Progenitor cell of endocrine pancreas (in vitro differentiated cells): Measurements from ENCODE around the gene RCL1. TPM values are rescaled to one million over a fixed set of nuclear protein-coding genes. Genes with fewer than 3 reads are reported as not detected.

Experiments used
- DNase-seq: peaks from one replicate; pipeline ENCODE4 v3.0.0; 2021; ENCODE audit warnings: low spot score; ENCODE audit not compliant: unreplicated experiment
- H3K27ac Mint-ChIP-seq: 2 replicates; pipeline ENCODE4 v1.8.0; 2021; ENCODE audit warnings: mild to moderate bottlenecking, moderate library complexity, mixed read lengths
- H3K27me3 Mint-ChIP-seq: 2 replicates; pipeline ENCODE4 v1.8.0; 2021; ENCODE audit warnings: mixed read lengths
- H3K36me3 Mint-ChIP-seq: 2 replicates; pipeline ENCODE4 v1.8.0; 2022; ENCODE audit warnings: mixed read lengths; ENCODE audit not compliant: insufficient read depth
- H3K4me1 Mint-ChIP-seq: 2 replicates; pipeline ENCODE4 v1.8.0; 2021; ENCODE audit warnings: low read depth, mixed read lengths
- H3K4me3 Mint-ChIP-seq: 2 replicates; pipeline ENCODE4 v1.8.0; 2021; ENCODE audit warnings: low read depth, mild to moderate bottlenecking, moderate library complexity, mixed read lengths
- H3K9me3 Mint-ChIP-seq: 2 replicates; pipeline ENCODE4 v1.8.0; 2021; ENCODE audit warnings: low read depth, mixed read lengths
- total RNA-seq: library from RNA; stranded (reverse); gene quantifications from 2 replicates; pipeline ENCODE4 v1.2.1, GENCODE V29; 2021
- TF ChIP-seq, protein P1 (sequence below): fragments of 200-600 bp; sonication (generic); IDR thresholded peaks from one replicate; pipeline ENCODE4 v1.5.0; 2021; ENCODE audit warnings: antibody characterized with exemption, mild to moderate bottlenecking; ENCODE audit not compliant: unreplicated experiment

RCL1 gene
- total RNA-seq, 1 donor from 2014 or later: 18.2 TPM

DNA sequence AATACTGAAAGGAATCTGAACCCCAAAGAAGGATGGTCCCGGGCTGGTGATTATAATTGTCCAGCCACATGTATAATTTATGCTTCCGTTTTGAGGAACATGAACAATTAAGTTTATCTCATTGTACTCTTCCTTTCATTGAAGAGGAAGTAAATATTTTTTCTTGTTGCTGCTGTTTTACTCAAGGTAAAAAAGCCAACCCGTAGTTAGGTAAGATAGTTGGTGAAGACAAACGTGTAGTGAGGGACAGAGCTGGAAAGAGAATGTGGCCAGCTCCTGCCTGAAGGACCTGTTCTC, 5.1 kb downstream of the RCL1 start:
- Mint-ChIP-seq H3K4me3 (no peak overlapping the region), H3K36me3 (peaks cover 4% of the 10 kb centered on the region), H3K4me1 (peaks cover 21% of the 10 kb centered on the region), H3K27ac (no peak overlapping the region), H3K27me3 (no peaks in the 10 kb centered on the region), H3K9me3 (no peaks in the 10 kb centered on the region)
- TF ChIP-seq, protein P1, sequence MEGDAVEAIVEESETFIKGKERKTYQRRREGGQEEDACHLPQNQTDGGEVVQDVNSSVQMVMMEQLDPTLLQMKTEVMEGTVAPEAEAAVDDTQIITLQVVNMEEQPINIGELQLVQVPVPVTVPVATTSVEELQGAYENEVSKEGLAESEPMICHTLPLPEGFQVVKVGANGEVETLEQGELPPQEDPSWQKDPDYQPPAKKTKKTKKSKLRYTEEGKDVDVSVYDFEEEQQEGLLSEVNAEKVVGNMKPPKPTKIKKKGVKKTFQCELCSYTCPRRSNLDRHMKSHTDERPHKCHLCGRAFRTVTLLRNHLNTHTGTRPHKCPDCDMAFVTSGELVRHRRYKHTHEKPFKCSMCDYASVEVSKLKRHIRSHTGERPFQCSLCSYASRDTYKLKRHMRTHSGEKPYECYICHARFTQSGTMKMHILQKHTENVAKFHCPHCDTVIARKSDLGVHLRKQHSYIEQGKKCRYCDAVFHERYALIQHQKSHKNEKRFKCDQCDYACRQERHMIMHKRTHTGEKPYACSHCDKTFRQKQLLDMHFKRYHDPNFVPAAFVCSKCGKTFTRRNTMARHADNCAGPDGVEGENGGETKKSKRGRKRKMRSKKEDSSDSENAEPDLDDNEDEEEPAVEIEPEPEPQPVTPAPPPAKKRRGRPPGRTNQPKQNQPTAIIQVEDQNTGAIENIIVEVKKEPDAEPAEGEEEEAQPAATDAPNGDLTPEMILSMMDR: no peak
- DNase-seq: no peak

- Mint-ChIP-seq H3K36me3 (peaks cover 4% of the 10 kb centered on the region), H3K4me3 (no peak overlapping the region), H3K27ac (no peak overlapping the region), H3K9me3 (no peaks in the 10 kb centered on the region), H3K4me1 (peaks cover 21% of the 10 kb centered on the region), H3K27me3 (no peaks in the 10 kb centered on the region)
- DNase-seq: no peak
- TF ChIP-seq, protein P1: no peak
Measured at GRCh38 chr9:4798281-4799032, 5.7 kb downstream of the RCL1 start.

DNA sequence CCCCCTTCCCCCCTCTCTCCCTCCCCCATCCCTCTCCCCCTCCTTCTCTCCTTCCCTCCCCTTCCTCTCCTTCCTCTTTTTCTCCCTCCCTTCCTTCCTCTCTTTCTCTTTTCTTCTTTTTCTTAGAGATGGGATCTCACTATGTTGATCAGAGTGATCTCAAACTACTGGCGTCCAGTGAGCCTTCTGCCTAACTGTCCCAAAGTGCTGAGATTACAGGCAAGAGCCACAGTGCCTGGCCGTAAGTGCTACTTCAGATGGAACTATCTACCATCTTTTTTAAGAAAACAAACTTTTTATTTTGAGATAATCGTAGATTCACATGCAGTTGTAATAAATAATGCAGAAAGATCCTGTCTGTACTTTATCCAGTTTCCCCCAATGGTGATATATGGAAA, 6.3 kb downstream of the RCL1 start:
- no peaks in the 10 kb centered on the region for H3K9me3 Mint-ChIP-seq
- H3K27me3 Mint-ChIP-seq: no peaks in the 10 kb centered on the region
- TF ChIP-seq, protein P1: no peak
- no peak overlapping the region for H3K4me3 Mint-ChIP-seq
- DNase-seq: no peak
- H3K36me3 Mint-ChIP-seq: peaks cover 4% of the 10 kb centered on the region
- peaks cover 18% of the 10 kb centered on the region for H3K4me1 Mint-ChIP-seq
- peak overlapping the region; percentile 53 for H3K27ac Mint-ChIP-seq

DNA sequence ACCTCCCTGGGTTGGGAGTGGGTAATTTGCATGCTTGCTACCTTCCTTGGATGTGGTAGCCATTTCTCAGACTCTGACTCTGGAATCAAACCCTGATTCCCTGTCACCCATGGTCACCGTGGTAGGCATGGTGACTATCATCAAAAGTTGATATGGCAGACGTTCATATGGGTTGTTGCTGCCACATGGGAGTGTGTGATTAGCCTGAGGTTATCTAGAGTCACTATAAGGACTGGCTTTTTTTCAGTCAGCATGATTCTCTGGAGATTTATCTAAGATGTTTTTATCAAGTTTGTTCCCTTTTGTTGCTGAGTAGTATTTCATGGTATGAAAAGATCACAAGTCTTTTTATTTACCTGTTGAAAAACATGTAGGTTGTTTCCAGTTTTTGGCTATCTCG, 7.0 kb downstream of the RCL1 start:
- H3K4me3 Mint-ChIP-seq: no peak overlapping the region
- TF ChIP-seq, protein P1: no peak
- H3K36me3 Mint-ChIP-seq: peaks cover 5% of the 10 kb centered on the region
- no peaks in the 10 kb centered on the region for H3K27me3 Mint-ChIP-seq
- no peak overlapping the region for H3K27ac Mint-ChIP-seq
- H3K9me3 Mint-ChIP-seq: no peaks in the 10 kb centered on the region
- H3K4me1 Mint-ChIP-seq: peaks cover 13% of the 10 kb centered on the region
- DNase-seq: no peak

DNA sequence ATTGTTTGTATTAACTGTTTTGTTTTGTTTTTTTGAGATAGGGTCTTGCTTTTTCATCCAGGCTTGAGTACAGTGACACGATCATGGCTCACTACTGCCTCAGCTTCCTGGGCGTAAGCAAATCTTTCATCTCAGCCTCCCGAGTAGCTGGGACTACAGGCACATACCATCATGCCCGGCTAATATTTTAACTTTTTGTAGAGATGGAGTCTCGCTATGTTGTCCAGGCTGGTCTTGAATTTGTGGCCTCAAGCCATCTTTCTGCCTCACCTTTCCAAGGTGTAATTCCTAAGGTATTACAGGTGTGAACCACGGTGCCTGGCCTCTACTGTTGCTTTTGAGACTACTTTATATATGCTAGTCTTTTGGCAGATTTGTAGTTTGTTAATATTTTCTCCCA, 8.4 kb downstream of the RCL1 start:
- TF ChIP-seq, protein P1: no peak
- Mint-ChIP-seq H3K36me3 (peaks cover 7% of the 10 kb centered on the region), H3K4me3 (no peak overlapping the region), H3K27me3 (no peaks in the 10 kb centered on the region), H3K9me3 (peaks cover 9% of the 10 kb centered on the region), H3K27ac (no peak overlapping the region), H3K4me1 (peaks cover 13% of the 10 kb centered on the region)
- DNase-seq: no peak
